Fibroblast of the aortic adventitia (primary cell): ENCODE measurements around the gene KLF5. TPM values are rescaled to one million over a fixed set of nuclear protein-coding genes. Genes with fewer than 3 reads are reported as not detected.

Experiments
- DNase-seq: peaks from one replicate; pipeline ENCODE4 v3.0.0-alpha.2; 2010; ENCODE audit warnings: low read depth
- H3K4me3 ChIP-seq: 2 replicates; pipeline ENCODE4 v1.5.1; 2011; ENCODE audit warnings: low read depth, mild to moderate bottlenecking, control low read depth, low read length, moderate library complexity
- CTCF ChIP-seq: IDR thresholded peaks from 2 replicates; pipeline ENCODE4 v1.5.1; 2011; ENCODE audit warnings: mild to moderate bottlenecking, low read length, control low read depth, inconsistent platforms; ENCODE audit not compliant: insufficient read depth
- total RNA-seq: library from RNA; depleted of rRNA; stranded (reverse); fragments of >200 nt; gene quantifications from 2 replicates; pipeline ENCODE4 v1.2.3, GENCODE V29; 2012; ENCODE audit warnings: low replicate concordance

The KLF5 gene
- total RNA-seq, 1 donor, result 4.5 TPM

- no peak for TF ChIP-seq CTCF
- H3K4me3 ChIP-seq, result no peak overlapping the region
- DNase-seq, result no peak
Measured at GRCh38 chr13:73072239-73072900, 13.6 kb downstream of the KLF5 start.

- no peak for TF ChIP-seq CTCF
- no peak overlapping the region for H3K4me3 ChIP-seq
- DNase-seq, result no peak
Measured at GRCh38 chr13:73073050-73073449, 14.2 kb downstream of the KLF5 start.

GRCh38 chr13:73074014-73074413, 15.2 kb downstream of the KLF5 start:
- H3K4me3 ChIP-seq, result no peak overlapping the region
- TF ChIP-seq CTCF, result no peak
- DNase-seq, result no peak

GRCh38 chr13:73074926-73075325, 16.1 kb downstream of the KLF5 start:
- no peak overlapping the region for H3K4me3 ChIP-seq
- TF ChIP-seq CTCF, result no peak
- no peak for DNase-seq

GRCh38 chr13:73075546-73075945, 16.7 kb downstream of the KLF5 start:
- no peak for TF ChIP-seq CTCF
- no peak overlapping the region for H3K4me3 ChIP-seq
- no peak for DNase-seq

- DNase-seq, result no peak
- H3K4me3 ChIP-seq, result no peak overlapping the region
- TF ChIP-seq CTCF, result no peak
Measured at GRCh38 chr13:73075954-73076353, 17.1 kb downstream of the KLF5 start.

- no peak for TF ChIP-seq CTCF
- DNase-seq, result no peak
- H3K4me3 ChIP-seq, result no peak overlapping the region
Measured at GRCh38 chr13:73077865-73078264, 19.1 kb downstream of the KLF5 start.
